Left cardiac atrium (tissue), 4 donors: ENCODE data around the gene EXOC3. TPM values are rescaled to one million over a fixed set of nuclear protein-coding genes. Genes with fewer than 3 reads are reported as not detected.
A peak's percentile ranks its signal among the peaks of the same experiment; 100 is the strongest.
"Not testable (repeated sequence)": the region's sequence is repeated elsewhere in the genome, so short reads cannot be mapped to it uniquely, and the experiment has no call there.

Experiments
- ATAC-seq, 2 donors: fragments of 200-7000 bp; cut with Tn5 transposase; one replicate each; pipeline ENCODE4 v1.9.1; 2020; ENCODE audit warnings: mild to moderate bottlenecking in 2 of 2, moderate library complexity in 2 of 2
- DNase-seq: peaks from one replicate; pipeline ENCODE4 v3.0.0-alpha.2; 2020
- intact Hi-C, 2 donors: fragments of 100-400 bp; cut with DNase I; formaldehyde crosslinking; loops; one replicate each; pipeline versions ENCODE4 v1.14.1 to v1.15.1; 2022 to 2023
- long read RNA-seq: library from polyadenylated mRNA; unstranded; transcript quantifications from one replicate; pipeline ENCODE4 v2.0.0, GENCODE V29; 2021
- total RNA-seq, 2 donors: library from RNA; stranded (reverse); fragmentation: NEBNext Ultra II Directional; extraction: Animal tissue kit (Norgen Biotek cat#: 25700); gene quantifications; one replicate each; pipeline ENCODE4 v1.2.1, GENCODE V29; 2021
- donor health status: DM: no; HTN: yes; CAD: no.
- donor health status: DM: no; HTN: yes; CAD: no; lungs with severe emphysema.
- donor health status: DM: yes; HTN: yes; CAD: no.
- donor health status: Dilated cardiomyopathy.

The EXOC3 gene
- 10 to 100 TPM; 41.4 to 42.3 TPM for total RNA-seq
- long read RNA-seq, transcript EXOC3-209 (13 exons, 2,825 nt), result major isoform, 12 of 41 reads
- long read RNA-seq, partial matches to known transcripts, result 17 of 41 reads
- long read RNA-seq, other reads (novel, unspliced or antisense), result 9 of 41 reads

DNA sequence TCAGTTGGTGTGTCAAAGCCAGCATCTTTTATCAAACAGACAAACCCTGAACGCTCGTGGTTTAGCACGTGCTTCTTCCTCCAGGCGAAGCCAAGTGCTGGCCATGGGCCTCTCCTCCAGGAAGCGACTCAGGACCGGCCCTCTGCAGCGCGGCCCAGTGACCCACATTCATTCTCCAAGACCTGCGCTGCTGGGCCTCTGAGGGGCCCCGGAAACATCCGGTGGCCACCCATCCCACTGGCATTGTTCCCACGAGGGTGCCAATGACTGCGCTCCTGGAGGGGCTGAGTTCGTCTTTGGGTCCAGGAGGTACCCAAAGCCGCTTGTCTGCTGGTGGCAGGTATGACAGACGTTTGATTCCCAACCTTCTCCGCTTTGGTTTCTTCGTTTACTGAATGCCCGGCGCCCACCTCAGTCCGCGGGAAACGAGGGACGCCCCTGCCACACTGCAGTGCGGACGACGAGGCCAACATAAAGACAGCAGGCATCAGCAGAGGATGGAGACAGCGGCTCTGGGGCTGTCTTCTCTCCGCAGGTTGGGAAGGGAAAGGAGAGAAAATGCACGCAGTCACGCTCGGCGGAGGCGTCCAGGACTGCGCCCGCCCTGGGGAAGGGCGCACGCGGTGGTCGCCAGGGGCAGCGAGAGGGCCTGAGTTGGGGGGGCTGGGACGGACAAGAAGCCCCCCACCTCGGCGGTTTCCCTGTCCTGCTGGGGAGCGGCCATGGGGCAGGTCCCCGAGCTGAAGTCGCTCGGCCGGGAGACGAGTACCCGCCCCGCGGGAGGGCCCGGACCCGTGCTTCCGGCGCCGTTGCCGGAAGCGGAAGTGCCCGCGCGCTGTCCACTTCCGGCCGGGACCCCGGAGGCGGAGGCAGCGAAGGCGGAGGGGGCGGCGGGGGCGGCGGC is at the start of gene EXOC3:
Gene EXOC3, plus strand, starts transcription at position 842 of the 904 bp plus-strand sequence. CDS start 3,030 bp downstream, outside the sequence.
- intact Hi-C loops, result no loop called here
- ATAC-seq, result peak; percentile 96 to 98

DNA sequence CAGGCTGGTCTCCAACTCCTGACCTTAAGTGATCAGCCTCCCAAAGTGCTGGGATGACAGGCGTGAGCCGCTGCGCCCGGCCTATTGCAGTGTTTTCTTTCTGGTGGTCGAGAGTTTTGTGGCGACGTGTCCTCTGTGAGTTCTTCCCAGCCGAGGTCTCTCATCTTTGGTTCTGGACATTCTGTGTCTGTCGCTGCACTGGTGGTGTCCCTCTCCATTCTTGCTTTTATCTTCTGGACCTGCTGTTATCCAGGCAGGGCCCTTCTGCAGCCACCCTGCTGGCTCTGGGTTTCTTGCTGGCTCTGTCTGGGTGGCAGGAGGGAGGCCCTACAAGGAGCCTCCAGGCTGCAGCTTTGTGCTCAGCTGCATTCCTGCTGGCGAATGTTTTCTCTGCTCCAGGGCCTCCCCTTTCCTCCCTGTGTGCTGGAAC is 49.1 kb upstream of the EXOC3 start:
- no peak for ATAC-seq
- intact Hi-C loops, result no loop called here
- DNase-seq, result peak; percentile 7

More for the DNA sequence above, at the start of gene EXOC3:
- DNase-seq, result peak; percentile 84

DNA sequence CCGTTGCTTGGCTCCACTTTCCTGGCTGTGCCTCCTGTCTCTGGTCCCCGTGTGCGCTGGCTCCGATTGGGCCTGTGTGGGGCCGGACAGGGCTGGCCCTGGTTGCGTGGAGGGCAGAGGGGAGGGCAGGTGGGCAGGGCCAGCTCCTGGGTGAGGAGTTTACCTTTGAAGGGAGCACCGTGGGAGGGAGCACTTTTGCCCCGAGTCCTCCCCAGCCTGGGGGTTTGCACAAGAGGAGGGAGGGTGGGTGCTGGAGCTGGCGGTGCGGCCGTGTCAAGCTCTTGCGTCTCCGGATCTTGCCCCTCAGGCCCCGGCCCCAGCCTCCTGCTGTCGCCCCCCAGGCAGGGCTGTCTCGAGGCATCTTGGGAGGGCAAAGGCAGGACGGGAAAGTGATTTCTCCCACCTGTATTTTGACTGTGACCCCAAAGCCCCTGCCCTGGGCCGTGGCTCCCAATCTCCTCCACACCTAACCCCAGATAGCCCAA is 48.3 kb upstream of the EXOC3 start:
- no peak for ATAC-seq
- peak; percentile 12 for DNase-seq
- intact Hi-C loops, result no loop called here

DNA sequence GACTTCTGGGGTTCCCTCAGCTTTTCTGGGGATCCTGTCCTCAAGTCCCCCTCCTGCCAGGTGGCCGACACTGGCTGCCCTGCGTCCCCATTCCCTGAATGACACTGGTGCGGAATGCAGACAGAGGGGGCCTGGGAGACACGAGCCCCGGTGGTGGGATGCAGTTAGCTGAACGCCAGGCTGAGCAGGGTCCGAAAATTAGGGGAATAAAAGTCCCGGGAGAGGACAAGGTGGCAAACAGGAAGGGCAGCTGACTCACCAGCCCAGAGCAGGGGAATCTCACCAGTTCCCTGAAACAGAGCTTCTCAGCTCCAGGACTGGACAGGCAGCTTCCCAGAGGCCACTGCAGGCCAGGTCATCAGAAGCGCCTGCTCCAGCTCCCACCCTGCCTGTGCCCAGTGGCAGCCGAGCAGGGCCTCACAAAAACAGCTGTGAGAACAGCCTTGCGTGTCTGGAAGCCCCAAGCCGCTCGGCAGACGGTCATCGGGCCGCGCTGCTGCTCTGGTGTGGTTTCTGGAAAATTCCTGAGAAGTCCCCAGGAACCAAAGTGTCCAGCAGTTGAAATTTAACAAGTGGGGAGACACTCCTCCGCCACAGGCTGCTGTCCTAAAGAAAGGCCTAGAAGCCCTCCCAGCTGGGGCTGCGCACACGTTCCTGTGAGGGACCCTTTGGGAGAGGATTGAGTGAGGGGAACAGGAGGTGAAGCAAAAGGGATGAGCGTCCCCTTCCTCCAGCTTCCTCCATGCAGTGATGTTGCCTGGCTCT is 47.6 kb upstream of the EXOC3 start:
- DNase-seq (peak; percentile 16), ATAC-seq (no peak)
- intact Hi-C loops, result no loop called here

DNA sequence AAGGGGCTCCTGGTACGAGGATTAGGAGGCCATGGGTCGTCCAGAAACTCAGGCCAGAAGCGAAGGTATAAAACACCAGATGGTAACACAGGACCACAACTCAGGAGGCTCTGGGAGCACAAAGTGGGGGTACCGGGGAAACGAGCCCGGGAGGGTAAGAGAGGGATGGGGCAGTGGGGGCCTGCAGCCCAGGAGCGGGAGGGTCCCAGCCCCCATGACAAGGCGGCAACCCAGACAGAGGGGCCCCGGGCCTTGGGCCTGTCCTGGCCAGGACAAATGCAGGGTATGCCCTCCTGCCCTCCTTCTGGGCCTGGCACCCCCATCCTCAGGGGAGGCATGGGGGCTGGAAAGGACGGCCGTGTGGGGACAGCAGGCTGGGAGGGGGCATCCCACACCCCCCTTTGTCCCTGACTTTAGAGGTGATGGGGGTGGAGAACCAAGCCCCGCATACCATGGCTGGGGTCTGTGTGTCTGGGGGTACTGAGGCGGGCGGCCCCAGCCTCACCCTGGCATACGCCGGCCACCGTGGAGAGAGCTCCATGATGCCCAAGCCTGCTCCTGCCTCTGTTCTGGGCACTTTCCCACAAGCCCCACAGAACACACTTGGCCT is 47.0 kb upstream of the EXOC3 start:
- intact Hi-C loops, result no loop called here
- ATAC-seq (no peak), DNase-seq (peak; percentile 13)

DNA sequence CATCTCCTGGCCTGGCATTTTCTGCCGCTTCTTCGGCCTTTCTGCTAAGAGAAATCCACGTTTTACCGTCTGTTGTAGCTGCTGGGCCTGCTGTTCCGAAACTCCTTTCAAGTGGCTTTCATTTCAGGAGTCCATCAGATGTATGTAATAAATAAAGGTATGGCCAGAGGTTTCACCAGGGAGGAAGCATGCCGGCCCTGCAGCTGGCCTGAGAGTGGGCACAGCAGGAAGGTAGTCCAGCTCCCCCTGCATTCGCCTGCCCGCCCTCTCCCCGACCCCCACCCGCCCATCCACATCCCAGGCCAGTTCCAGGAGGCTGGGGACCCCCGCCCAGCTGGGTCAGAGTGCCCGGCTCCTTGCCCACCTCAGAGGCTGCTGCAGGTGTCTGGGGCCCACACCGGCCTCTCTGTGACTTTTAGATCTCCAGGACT is 46.4 kb upstream of the EXOC3 start:
- DNase-seq, result no peak
- intact Hi-C loops, result no loop called here
- ATAC-seq, result no peak

DNA sequence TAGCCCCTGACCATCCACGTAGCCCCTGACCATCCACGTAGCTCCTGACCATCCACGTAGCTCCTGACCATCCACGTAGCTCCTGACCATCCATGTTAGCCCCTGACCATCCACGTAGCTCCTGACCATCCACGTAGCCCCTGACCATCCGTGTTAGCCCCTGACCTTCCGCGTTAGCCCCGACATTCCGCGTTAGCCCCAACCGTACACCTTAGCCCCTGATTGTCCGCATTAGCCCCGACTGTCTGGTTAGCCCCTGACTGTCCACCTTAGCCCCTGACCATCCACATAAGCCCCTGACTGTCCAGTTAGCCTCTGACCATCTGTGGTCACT is 44.9 kb upstream of the EXOC3 start:
- DNase-seq, result peak; percentile 8
- intact Hi-C loops, ATAC-seq: not testable (repeated sequence)

DNA sequence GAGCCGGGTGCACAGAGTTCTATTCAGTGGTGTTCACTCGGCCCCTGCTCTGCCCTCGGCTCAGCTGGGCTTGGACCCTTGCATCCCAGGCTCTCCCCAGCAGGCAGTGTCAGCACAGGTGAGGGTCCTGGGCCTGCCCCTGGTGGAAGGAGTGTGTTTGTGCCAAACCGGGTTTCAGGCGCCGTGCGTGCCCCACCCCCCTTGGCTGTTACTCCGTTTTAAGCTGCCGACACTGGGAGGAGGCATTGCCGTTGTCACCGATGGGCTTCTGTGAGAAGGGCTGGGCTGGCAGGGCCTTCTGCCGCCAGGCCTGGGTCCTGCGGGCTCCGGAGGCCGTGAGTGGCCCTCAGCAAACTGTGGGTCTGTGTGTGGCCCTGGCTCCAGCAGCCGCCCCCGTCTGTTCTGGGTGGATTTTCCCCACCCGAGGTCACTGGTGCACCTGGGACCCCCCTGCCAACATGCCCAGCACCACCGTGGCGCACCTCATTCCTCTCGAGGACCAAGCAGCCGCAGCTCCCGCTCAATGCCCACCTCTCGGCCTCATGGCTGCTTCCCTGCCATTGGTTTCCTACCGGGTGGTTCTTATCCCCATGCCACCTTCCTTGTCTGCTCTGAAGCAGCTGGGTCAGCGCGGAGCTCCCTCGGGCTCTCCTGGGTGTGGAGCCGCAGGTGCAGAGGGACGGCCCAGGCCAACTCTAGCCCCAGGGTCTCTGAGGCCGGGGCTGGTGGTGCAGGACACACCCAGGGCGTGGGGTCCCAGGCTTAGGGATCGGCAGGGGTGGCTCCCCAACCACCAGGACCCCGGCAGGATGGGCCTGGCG is 44.3 kb upstream of the EXOC3 start:
- intact Hi-C loops, result no loop called here
- no peak for ATAC-seq
- peak; percentile 15 for DNase-seq

DNA sequence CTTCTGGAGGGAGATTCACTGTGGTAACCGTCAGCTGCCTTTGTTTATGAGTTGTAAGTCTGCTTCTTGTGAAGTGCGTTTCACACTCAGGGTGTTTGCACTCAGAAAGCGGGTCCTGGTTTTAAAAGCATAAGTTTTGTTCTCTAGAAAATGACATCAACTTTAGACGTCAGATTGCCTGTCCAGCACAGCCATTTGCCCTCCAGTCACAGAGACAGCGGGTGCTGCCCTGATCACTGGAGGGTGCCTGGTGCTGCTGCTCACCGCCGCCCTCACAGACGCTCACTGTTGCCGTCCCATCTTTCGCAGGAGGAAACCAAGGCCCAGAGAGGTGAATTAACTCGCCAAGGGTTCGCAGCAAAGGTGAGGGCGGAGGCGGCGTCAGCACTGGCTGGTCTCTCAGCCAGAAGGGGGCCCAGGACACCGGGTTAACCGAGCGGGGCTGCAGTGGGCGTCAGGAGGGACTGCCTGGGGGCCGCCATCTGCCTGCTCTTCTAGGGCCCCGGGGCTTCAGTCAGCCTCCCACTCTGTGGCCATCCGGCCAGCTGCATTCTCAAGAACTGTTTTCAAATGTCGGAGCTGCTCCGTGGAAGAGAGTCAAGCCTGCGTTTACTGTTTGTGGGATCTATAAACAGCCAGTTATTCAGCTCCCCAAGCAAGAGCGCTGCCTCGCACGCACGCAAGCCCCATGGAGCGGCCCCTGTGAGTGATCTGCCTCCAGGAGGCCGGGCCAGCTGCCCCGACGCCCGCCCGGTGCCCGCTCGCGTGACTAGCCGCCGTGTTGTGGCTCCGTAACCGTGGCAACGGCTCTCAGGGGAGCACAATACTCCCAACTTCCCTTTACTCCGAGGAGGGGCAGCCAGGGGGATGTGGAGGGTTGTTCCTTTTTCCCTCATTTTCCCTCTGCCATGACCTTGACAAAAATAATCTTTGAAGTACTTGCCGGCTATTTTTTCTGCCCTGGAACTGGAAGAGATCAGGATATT is 43.4 kb upstream of the EXOC3 start:
- DNase-seq, result peak; percentile 90
- intact Hi-C loops, result no loop called here
- ATAC-seq, result peak; percentile 90 to 91

DNA sequence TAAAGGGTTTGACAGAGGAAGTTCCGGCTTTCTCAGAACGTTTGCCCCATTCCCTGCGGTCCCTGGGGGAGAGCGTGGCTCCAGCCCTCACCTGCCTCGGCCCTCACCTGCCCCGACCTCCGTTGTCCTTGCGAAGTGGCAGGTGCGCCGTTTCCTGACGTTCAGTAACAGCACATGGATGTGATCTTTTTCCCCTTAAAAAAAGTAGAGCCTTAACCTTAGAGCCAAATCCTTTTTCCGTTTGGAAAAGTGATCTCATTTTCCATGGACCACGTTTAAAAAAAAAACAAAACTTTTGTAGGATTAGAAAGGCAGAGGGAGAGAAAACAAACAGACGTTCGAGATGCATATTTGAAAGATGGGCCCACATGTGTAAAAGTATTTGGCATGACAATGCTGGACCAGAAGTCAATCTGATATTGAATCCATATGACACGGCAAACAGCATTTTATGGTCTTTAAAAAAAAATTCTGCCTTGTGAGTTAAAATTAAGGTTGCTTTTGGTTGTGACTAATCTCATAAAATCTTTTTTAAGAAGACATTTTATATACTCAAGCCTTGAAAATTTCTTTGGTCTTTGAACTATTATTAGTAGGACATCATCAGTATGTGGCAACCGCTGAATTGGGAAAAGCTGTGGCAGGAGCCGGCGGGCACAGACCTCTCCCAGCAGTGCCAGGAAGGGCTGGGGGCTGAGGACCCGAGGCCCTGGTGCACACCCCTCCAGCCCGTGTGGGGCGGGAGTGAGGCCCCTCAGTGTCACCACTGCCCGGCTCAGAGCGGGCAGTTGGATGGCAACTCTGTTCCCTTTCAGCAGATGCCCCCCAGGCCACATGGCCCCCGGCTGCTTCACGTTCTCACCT is 42.5 kb upstream of the EXOC3 start:
- ATAC-seq (no peak), DNase-seq (peak; percentile 17)
- intact Hi-C loops, result no loop called here

DNA sequence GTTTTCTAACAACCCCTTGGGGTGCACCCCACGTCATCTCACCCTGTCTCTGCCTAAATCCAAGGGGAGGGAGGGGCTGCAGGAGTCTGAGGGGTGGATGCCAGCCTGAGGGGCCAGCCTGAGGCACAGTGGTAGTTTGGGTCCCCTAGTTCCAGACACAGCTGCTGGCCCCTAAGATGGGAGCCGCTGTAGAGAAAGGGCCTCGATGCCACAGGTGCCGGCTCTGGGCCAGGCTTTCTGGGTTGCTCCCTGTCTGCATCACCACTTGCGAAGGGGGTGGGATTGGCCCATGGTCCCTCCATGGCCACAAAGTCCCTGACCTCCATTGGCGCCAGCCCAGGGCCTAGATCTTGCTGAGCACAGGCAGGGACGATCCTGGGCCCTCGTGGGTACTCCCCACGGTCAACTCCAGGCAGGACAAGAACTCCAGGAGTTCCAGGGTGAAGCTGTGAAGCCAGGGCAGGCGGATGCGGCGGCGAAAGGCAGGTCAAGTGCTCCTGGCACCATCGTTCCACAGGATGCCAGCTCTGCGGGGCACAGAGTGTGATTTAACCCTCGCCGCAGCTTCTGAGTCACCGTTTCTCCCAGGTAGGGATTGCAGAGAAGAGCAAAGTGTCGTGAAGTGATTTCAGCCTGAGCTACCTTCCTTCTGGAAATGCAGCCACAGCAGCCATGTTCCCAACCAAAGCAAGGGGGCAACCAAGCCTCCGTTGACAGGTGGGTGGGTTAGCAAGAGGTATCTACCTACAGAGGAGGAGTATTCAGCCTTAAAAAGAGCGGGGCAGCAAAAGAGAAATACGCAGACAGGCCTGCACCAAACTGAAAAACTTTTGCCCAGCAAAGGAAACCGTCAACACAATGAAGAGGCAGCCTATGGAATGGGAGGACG is 41.6 kb upstream of the EXOC3 start:
- ATAC-seq (no peak), DNase-seq (peak; percentile 20)
- intact Hi-C loops, result no loop called here

DNA sequence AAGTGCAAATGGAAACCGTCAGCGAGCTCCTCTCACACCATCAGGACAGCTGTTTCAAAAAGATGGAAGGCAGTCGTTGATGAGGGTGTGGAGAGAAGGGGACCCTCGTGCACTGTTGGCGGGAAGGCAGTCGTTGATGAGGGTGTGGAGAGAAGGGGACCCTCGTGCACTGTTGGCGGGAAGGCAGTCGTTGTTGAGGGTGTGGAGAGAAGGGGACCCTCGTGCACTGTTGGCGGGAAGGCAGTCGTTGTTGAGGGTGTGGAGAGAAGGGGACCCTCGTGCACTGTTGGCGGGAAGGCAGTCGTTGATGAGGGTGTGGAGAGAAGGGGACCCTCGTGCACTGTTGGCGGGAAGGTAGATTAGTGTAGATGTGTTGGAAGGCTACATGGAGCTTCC is 40.8 kb upstream of the EXOC3 start:
- ATAC-seq, DNase-seq, intact Hi-C loops: not testable (repeated sequence)

DNA sequence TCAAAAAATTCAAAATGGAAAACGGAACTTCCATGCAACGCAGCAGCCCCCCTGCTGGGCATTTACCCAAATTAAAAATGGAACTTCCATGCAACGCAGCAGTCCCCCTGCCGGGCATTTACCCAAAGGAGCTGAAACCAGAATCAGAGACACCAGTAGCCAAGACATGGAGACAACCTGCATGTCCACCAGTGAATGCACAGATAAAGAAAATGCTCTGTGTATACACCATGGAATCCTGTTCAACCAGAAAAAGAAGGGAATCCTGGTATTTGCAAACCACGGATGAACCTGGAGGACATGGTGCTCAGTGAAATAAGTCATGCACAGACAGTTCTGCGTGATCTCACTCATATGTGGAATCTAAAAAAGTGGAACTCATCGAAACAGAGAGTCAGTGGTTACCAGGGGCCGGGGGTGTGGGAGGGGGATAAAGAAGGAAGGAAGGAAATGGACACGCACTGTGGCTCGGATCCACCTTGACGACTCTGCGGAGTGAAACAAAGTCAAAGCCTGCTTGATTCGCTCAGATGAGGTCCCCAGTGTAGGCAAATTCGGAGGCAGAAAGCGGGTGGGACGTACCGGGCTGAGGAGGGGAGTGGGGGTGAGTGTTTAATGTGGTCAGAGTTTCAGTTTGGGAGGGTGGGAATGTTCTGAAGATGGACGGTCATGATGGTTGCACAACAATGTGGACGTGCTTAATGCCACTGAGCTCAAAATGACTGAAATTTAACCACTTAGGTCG is 40.2 kb upstream of the EXOC3 start:
- no peak for ATAC-seq
- intact Hi-C loops, result no loop called here
- no peak for DNase-seq

DNA sequence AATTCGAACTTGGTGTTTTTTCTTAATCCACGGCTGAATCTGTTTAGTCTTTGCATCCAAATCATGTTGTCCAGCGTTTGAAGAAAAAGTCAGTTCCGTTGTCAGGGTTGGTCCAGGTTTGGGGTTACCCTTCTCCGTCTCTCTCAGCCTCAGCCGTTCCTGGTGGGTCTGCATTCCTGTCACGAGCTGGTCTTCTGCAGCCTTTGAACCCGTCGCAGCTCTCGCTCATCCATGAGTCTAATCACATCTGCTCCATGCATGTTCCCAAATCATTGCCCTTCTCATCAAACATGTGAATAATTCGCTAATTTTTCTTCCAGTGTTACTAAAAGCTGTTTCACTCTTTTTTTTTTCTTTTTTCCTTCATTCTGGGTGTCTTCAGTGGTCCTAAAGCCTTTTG is 39.0 kb upstream of the EXOC3 start:
- intact Hi-C loops, result no loop called here
- no peak for DNase-seq
- no peak for ATAC-seq

DNA sequence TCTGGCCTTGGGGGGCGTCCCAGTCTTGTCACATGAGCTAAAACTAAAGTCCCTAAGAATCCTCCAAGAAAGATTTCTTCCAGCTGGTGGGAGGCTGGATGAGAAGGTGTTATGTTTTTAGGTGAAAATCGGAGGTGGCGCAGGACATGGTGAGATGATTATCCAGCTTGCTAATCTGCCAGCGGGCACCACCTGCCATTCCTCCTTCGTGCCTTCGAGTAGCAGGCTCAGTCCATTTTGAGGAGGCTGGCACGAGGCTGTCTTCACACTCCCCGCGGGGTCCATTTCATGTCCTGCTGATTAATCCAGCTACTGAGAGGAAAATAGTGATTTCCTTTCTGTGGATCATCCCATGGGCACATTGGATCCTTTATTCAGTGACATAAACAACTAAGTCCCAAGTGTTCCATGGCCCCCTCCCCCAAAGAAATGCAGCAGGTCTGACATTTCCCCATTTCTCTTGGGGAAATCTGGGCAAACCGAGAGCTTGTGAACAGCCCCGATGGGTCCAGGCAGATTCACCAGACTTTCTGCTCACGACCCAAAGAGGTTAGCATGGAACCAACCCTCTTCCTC is 38.2 kb upstream of the EXOC3 start:
- intact Hi-C loops, result no loop called here
- ATAC-seq, result no peak
- no peak for DNase-seq
